Measurements from ENCODE around the gene SLC41A1. TPM values are rescaled to one million over a fixed set of nuclear protein-coding genes. Genes with fewer than 3 reads are reported as not detected.

SLC41A1 gene
- total and polyA plus RNA-seq, 9 of the 15 experiments (the other 6 are each of a cell fraction or from before 2014, with no cell fraction given), result 4.1 to 29.3 (median 11.4) TPM

DNA sequence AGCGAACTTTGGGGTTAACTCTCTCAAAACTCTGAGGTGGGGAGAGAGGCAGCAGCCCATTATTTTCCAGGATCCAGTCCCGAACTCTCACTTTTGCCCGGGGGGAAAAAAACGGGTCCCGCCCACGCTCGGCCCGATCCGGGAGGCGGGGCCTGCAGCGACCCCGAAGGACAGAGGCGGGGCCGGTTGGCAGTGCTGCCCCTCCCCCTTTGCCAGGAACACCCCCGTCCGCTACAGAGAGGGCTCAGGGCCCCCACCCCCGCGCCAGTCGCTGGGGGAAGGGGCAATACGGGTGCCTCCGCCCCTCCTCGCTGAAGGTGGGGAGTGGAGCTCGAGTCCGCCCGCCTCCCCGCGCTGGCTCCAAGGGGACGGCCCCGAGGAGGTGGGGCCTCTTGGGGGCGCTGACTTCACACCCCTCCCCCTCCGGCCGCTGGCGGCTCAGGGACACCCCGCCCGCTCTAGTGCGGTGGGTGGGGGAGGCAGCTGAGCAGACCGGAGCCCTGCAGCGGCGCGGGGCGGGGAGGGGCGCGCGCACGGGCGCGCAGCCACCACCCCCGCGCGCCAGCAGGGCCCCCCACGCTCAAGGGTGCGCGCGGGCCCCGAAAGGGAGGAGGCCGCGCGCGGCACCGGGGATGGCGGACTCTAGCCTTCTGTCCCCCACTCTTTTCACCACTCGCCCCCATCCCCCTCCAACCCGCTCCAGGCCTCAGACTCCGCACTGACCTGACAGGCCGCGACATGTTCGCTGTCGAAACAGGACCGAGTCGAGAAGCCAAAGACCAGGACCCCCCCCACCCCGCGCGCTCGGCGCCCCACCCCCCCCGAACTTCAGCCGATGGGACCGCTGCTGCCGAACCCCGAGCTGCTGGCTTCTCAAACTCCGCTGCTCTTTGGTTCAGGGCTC is 63.5 kb downstream of the SLC41A1 start (continued):
- TF ChIP-seq ZNF263 (CRISPR knock-in tag; IDR thresholded peaks at IDR 0.05; ENCODE audit: borderline replicate concordance) (0 out of 2 replicates have a peak, but pooled peaks have one; percentile 48), SMC3 (conservative IDR thresholded peaks at IDR 0.05; ENCODE audit: insufficient read depth, low read depth, low read length) (no peak), CC2D1A (IDR thresholded peaks at IDR 0.05) (no peak), TBL1XR1 (IDR thresholded peaks at IDR 0.05; ENCODE audit: low read length in 2 of 2) (peak in 1 of 2 experiments; percentile 44; a peak in 1 of 4 replicates), YY1 (IDR thresholded peaks at IDR 0.05; ENCODE audit: borderline replicate concordance in 1 of 3, control insufficient read depth in 1 of 3, extremely low read depth in 1 of 3, insufficient read depth in 3 of 3, insufficient read length in 1 of 3, insufficient replicate concordance in 2 of 3, low read depth in 1 of 3, low read length in 2 of 3) (peak in 2 of 3 experiments; percentile 39 to 72), CHCHD3 (CRISPR knock-in tag; IDR thresholded peaks at IDR 0.05) (no peak; the same call in 1 of the 2 replicates), TEAD1 (CRISPR knock-in tag; IDR thresholded peaks at IDR 0.05) (peak in 1 of 2 experiments; percentile 56; a peak in 2 of 4 replicates), RBBP5 (IDR thresholded peaks at IDR 0.05; ENCODE audit: borderline replicate concordance, insufficient read depth, low read length, poor library complexity, severe bottlenecking) (peak; percentile 46), ZNF384 (IDR thresholded peaks at IDR 0.05; ENCODE audit: low read depth, low read length) (peak; percentile 73; the same call in 1 of the 2 replicates), E2F3 (CRISPR knock-in tag; IDR thresholded peaks at IDR 0.05) (peak; percentile 60; the same call in 1 of the 2 replicates), ZKSCAN8 (CRISPR knock-in tag; IDR thresholded peaks at IDR 0.05) (no peak), ZNF766 (CRISPR knock-in tag; conservative IDR thresholded peaks at IDR 0.05) (peak; percentile 78), NCOR1 (IDR thresholded peaks at IDR 0.05) (peak; percentile 51; the same call in 1 of the 2 replicates), ZNF79 (CRISPR knock-in tag; IDR thresholded peaks at IDR 0.05; ENCODE audit: low read depth) (peak; percentile 64; the same call in 1 of the 2 replicates), SRSF1 (IDR thresholded peaks at IDR 0.05; ENCODE audit: low read depth, low read length) (0 out of 2 replicates have a peak, but pooled peaks have one; percentile 34)
- TF ChIP-seq, protein P1, sequence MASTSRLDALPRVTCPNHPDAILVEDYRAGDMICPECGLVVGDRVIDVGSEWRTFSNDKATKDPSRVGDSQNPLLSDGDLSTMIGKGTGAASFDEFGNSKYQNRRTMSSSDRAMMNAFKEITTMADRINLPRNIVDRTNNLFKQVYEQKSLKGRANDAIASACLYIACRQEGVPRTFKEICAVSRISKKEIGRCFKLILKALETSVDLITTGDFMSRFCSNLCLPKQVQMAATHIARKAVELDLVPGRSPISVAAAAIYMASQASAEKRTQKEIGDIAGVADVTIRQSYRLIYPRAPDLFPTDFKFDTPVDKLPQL (IDR thresholded peaks at IDR 0.05; ENCODE audit: extremely low read depth, insufficient read length), result no peak
- TF ChIP-seq, protein P2, sequence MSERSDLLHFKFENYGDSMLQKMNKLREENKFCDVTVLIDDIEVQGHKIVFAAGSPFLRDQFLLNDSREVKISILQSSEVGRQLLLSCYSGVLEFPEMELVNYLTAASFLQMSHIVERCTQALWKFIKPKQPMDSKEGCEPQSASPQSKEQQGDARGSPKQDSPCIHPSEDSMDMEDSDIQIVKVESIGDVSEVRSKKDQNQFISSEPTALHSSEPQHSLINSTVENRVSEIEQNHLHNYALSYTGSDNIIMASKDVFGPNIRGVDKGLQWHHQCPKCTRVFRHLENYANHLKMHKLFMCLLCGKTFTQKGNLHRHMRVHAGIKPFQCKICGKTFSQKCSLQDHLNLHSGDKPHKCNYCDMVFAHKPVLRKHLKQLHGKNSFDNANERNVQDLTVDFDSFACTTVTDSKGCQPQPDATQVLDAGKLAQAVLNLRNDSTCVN (CRISPR knock-in tag; IDR thresholded peaks at IDR 0.05), result peak; percentile 83
- TF ChIP-seq, protein P3, sequence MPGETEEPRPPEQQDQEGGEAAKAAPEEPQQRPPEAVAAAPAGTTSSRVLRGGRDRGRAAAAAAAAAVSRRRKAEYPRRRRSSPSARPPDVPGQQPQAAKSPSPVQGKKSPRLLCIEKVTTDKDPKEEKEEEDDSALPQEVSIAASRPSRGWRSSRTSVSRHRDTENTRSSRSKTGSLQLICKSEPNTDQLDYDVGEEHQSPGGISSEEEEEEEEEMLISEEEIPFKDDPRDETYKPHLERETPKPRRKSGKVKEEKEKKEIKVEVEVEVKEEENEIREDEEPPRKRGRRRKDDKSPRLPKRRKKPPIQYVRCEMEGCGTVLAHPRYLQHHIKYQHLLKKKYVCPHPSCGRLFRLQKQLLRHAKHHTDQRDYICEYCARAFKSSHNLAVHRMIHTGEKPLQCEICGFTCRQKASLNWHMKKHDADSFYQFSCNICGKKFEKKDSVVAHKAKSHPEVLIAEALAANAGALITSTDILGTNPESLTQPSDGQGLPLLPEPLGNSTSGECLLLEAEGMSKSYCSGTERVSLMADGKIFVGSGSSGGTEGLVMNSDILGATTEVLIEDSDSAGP (CRISPR knock-in tag; IDR thresholded peaks at IDR 0.05), result 0 out of 2 replicates have a peak, but pooled peaks have one; percentile 9
- TF ChIP-seq, protein P4, sequence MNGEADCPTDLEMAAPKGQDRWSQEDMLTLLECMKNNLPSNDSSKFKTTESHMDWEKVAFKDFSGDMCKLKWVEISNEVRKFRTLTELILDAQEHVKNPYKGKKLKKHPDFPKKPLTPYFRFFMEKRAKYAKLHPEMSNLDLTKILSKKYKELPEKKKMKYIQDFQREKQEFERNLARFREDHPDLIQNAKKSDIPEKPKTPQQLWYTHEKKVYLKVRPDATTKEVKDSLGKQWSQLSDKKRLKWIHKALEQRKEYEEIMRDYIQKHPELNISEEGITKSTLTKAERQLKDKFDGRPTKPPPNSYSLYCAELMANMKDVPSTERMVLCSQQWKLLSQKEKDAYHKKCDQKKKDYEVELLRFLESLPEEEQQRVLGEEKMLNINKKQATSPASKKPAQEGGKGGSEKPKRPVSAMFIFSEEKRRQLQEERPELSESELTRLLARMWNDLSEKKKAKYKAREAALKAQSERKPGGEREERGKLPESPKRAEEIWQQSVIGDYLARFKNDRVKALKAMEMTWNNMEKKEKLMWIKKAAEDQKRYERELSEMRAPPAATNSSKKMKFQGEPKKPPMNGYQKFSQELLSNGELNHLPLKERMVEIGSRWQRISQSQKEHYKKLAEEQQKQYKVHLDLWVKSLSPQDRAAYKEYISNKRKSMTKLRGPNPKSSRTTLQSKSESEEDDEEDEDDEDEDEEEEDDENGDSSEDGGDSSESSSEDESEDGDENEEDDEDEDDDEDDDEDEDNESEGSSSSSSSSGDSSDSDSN (IDR thresholded peaks at IDR 0.05; ENCODE audit: borderline replicate concordance in 1 of 2, low read depth in 2 of 2, low read length in 2 of 2), result no peak

Measured in K562 (cell line).